ENCODE measurements around the gene IP6K3.

GRCh38 chr6:33752646-33753015 is 5.9 kb upstream of the IP6K3 start:
- TF ChIP-seq CTCF (IDR thresholded peaks at IDR 0.05) (no peak), EP300 (IDR thresholded peaks at IDR 0.05) (no peak)
